HepG2 (cell line): ENCODE results near the gene KDM4F. TPM values are rescaled to one million over a fixed set of nuclear protein-coding genes. Genes with fewer than 3 reads are reported as not detected.

Source experiments
- ATAC-seq: fragments of 200-7000 bp; cut with Tn5 transposase; 3 replicates; pipeline ENCODE4 v1.9.1; 2020; ENCODE audit warnings: mild to moderate bottlenecking, moderate library complexity
- BruUV-seq: library from RNA; stranded (reverse); fragments of 400-500 nt; replicated peaks from 2 replicates; lab custom pipeline; 2021; lab: Mats Ljungman, UMichigan
- CTCF ChIA-PET: fragments of 300-600 bp; formaldehyde crosslinking; extraction: SDS; loops from one replicate; lab custom pipeline; 2021; ENCODE audit warnings: low total read pairs, inconsistent platforms, low intra/inter-chr PET ratio; lab: Yijun Ruan, JAX
- POLR2A ChIA-PET: fragments of 350-600 bp; sonication (Branson Sonifier 250); formaldehyde crosslinking; loops from one replicate; lab custom pipeline; 2020; ENCODE audit warnings: antibody characterized with exemption, inconsistent platforms; lab: Yijun Ruan, JAX
- DNase-seq: peaks from one replicate; pipeline ENCODE4 v3.0.0-alpha.2; 2015; ENCODE audit warnings: low spot score
- FAIRE-seq: peaks from 3 replicates; lab custom pipeline; 2011; peaks lifted over from hg19 to GRCh38; lab: Jason Lieb, UNC
- H2AFZ ChIP-seq: one replicate; pipeline ENCODE4 v1.6.1; 2011; ENCODE audit warnings: low read length, inconsistent platforms
- H3K27ac ChIP-seq: fragments of 300-600 bp; 3 replicates; pipeline ENCODE4 v1.8.0; 2011; ENCODE audit warnings: mixed run types, mild to moderate bottlenecking, mixed read lengths, low read length, inconsistent platforms; ENCODE audit not compliant: insufficient read depth; ENCODE audit errors: extremely low read length
- H3K27me3 ChIP-seq, 2 experiments: fragments of 200-600 bp in 1 of 2; 2 replicates in 1 of 2; 3 replicates in 1 of 2; pipeline versions ENCODE4 v1.6.0 to v1.8.0; 2011; ENCODE audit warnings: low read length in 2 of 2, mild to moderate bottlenecking in 2 of 2, moderate library complexity in 2 of 2, inconsistent platforms in 1 of 2; ENCODE audit not compliant: insufficient read depth in 2 of 2, control insufficient read depth in 1 of 2
- H3K36me3 ChIP-seq, 2 experiments: fragments of 200-600 bp in 1 of 2; replicated peaks in 1 of 2; 2 replicates in 1 of 2; 3 replicates in 1 of 2; pipeline versions ENCODE4 v1.5.1 to v1.8.0; 2011; ENCODE audit warnings: low read length in 2 of 2, inconsistent platforms in 1 of 2; ENCODE audit not compliant: insufficient read depth in 2 of 2, control insufficient read depth in 1 of 2
- H3K4me1 ChIP-seq: 2 replicates; pipeline ENCODE4 v1.5.1; 2012; ENCODE audit warnings: low read length, inconsistent platforms; ENCODE audit not compliant: insufficient read depth
- H3K4me2 ChIP-seq: 2 replicates; pipeline ENCODE4 v1.6.0; 2011; ENCODE audit warnings: low read depth, low read length, inconsistent platforms
- H3K4me3 ChIP-seq, 3 experiments: fragments of 200-600 bp in 1 of 3; sonication (generic), shearing (Covaris generic) in 1 of 3; replicated peaks in 1 of 3; 2 replicates each; pipeline ENCODE4 v1.5.1; 2011 to 2016; ENCODE audit warnings: low read length in 3 of 3, inconsistent platforms in 2 of 3, low read depth in 2 of 3, mild to moderate bottlenecking in 2 of 3, control low read depth in 1 of 3, mixed read lengths in 1 of 3; ENCODE audit not compliant: insufficient read depth in 1 of 3
- H3K79me2 ChIP-seq: one replicate; pipeline ENCODE4 v1.6.1; 2011; ENCODE audit warnings: low read length, inconsistent platforms; ENCODE audit not compliant: insufficient read depth
- H3K9ac ChIP-seq: 2 replicates; pipeline ENCODE4 v1.6.0; 2011; ENCODE audit warnings: mild to moderate bottlenecking, low read depth, low read length, inconsistent platforms; ENCODE audit not compliant: insufficient read depth
- H3K9me3 ChIP-seq: 2 replicates; pipeline ENCODE4 v1.5.1; 2012; ENCODE audit warnings: mild to moderate bottlenecking, low read length
- H4K20me1 ChIP-seq: 2 replicates; pipeline ENCODE4 v1.6.0; 2011; ENCODE audit warnings: inconsistent platforms, mild to moderate bottlenecking, low read length, moderate library complexity; ENCODE audit not compliant: insufficient read depth
- HES4 ChIP-seq: sonication (generic); formaldehyde crosslinking; IDR thresholded peaks from 2 replicates; pipeline ENCODE4 v1.9.0; 2021; ENCODE audit warnings: mild to moderate bottlenecking, missing genetic modification reagents, borderline replicate concordance
- HOXA7 ChIP-seq: sonication (generic); formaldehyde crosslinking; IDR thresholded peaks from 2 replicates; pipeline ENCODE4 v1.8.1; 2022; ENCODE audit warnings: mild to moderate bottlenecking, missing genetic modification reagents, moderate library complexity
- MZF1 ChIP-seq: sonication (generic); formaldehyde crosslinking; IDR thresholded peaks from 2 replicates; pipeline ENCODE4 v1.8.1; 2023; ENCODE audit warnings: mild to moderate bottlenecking, missing genetic modification reagents, borderline replicate concordance
- RBM22 ChIP-seq: fragments of 200-400 bp; formaldehyde crosslinking; optimal IDR thresholded peaks from 2 replicates; pipeline ENCODE3; 2017; ENCODE audit warnings: mild to moderate bottlenecking, low read length, moderate library complexity
- SMYD3 ChIP-seq: sonication (generic); formaldehyde crosslinking; IDR thresholded peaks from 2 replicates; pipeline ENCODE4 v1.8.1; 2023; ENCODE audit warnings: mild to moderate bottlenecking, missing genetic modification reagents
- TCF12 ChIP-seq, 2 experiments: fragments of 450-650 bp in 1 of 2; sonication (generic) in 1 of 2; formaldehyde crosslinking in 1 of 2; IDR thresholded peaks; 2 replicates each; pipeline versions ENCODE4 v1.6.1 to v1.8.0; 2017 to 2022; ENCODE audit warnings: antibody characterized with exemption in 1 of 2, mild to moderate bottlenecking in 1 of 2, missing genetic modification reagents in 1 of 2, moderate library complexity in 1 of 2
- ZMYM4 ChIP-seq: sonication (generic); formaldehyde crosslinking; IDR thresholded peaks from 2 replicates; pipeline ENCODE4 v1.8.1; 2023; ENCODE audit warnings: mild to moderate bottlenecking, missing genetic modification reagents
- ZNF615 ChIP-seq: sonication (generic); formaldehyde crosslinking; IDR thresholded peaks from 2 replicates; pipeline ENCODE4 v1.5.0; 2020; ENCODE audit warnings: mild to moderate bottlenecking, missing genetic modification reagents, borderline replicate concordance
- ZNF670 ChIP-seq: sonication (generic); formaldehyde crosslinking; IDR thresholded peaks from 2 replicates; pipeline ENCODE4 v1.8.0; 2022; ENCODE audit warnings: mild to moderate bottlenecking, missing genetic modification reagents, borderline replicate concordance
- WGBS: methylation state at CpG from one replicate; pipeline ENCODE4 v1.1.6; 2017; ENCODE audit warnings: low lambda C conversion rate; 5-methylcytosine and 5-hydroxymethylcytosine counted together
- in situ Hi-C: cut with HindIII; loops from 2 replicates; pipeline ENCODE4 v1.10.0; 2017; ENCODE audit warnings: low pct_unique_long_range_greater_than_20kb; ENCODE audit not compliant: extremely low pct_ligation_motif_present
- intact Hi-C: fragments of 100-400 bp; cut with micrococcal nuclease; formaldehyde crosslinking; loops from one replicate; pipeline ENCODE4 v1.10.0; 2022; ENCODE audit not compliant: unreplicated experiment
- polyA plus RNA-seq, 8 experiments: library from polyadenylated mRNA; depleted of rRNA in 3 of 8; stranded (reverse) in 7 of 8; unstranded in 1 of 8; fragments of >200 nt; fragmentation: Illumina TruSeq in 4 of 8; extraction: Trizol in 4 of 8; gene quantifications; 2 replicates each; pipeline versions ENCODE4 v1.2.1 to v1.2.3, GENCODE V29; 2011 to 2016; ENCODE audit warnings: low read depth in 4 of 8, missing spikeins in 1 of 8, mixed read lengths in 1 of 8; ENCODE audit not compliant: insufficient read depth in 1 of 8
- total RNA-seq, 5 experiments: library from RNA; depleted of rRNA; stranded (reverse); fragments of >200 nt; fragmentation: Illumina TruSeq; extraction: Trizol; gene quantifications; 2 replicates each; pipeline ENCODE4 v1.2.3, GENCODE V29; 2016; ENCODE audit warnings: low read depth in 1 of 5
- TF ChIP-seq, protein P1 (sequence below): sonication (generic); formaldehyde crosslinking; IDR thresholded peaks from 2 replicates; pipeline ENCODE4 v1.5.0; 2020; ENCODE audit warnings: mild to moderate bottlenecking, missing genetic modification reagents, borderline replicate concordance

The KDM4F gene
- total and polyA plus RNA-seq, 2 of the 13 experiments (the other 11 are each of a cell fraction or from before 2014, with no cell fraction given) = not detected

DNA sequence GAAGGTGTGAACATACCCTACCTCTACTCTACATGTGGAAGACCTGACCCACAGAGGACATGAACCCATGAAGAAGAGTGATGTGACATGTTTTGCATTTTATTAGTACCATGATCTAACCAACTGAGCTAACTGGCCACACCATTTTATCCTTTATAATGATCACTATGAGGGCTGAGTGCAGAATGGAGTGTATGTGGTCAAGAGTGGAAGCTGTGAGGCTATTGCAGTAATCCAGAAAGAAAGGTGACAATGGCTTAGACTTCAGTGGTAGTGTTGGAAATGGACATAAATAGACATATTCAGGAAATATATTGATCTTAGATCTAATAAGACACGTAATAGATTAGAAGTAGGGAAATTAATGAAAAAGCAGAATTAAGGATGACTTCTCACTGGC lies 21.2 kb downstream of the KDM4F start:
- in situ Hi-C loops = loop anchor here (5.0 kb wide), 1 partner anchor 62 kb away; no protein-coding TSS in a partner anchor
- no TSS peak for BruUV-seq
- peaks cover 3% of the 10 kb centered on the region; the same call in 1 of the 2 replicates for H4K20me1 ChIP-seq
- H3K79me2 ChIP-seq = peaks cover 24% of the 10 kb centered on the region
- 97% methylated on average over 1 of the region's 1 CpG for WGBS
- no peaks in the 10 kb centered on the region; a peak in 1 of 5 replicates for H3K27me3 ChIP-seq
- no peak overlapping the region for H3K4me3 ChIP-seq
- H2AFZ ChIP-seq = no peak overlapping the region
- no peak overlapping the region for H3K27ac ChIP-seq
- peaks cover 18% of the 10 kb centered on the region for H3K4me1 ChIP-seq
- H3K9ac ChIP-seq = no peak overlapping the region
- POLR2A ChIA-PET = no interaction called here
- H3K4me2 ChIP-seq = no peak overlapping the region
- ATAC-seq (no peak), FAIRE-seq (no peak), DNase-seq (no peak)
- H3K36me3 ChIP-seq = no peaks in the 10 kb centered on the region
- H3K9me3 ChIP-seq = no peaks in the 10 kb centered on the region
- CTCF ChIA-PET = interaction anchor here (1.5 to 1.8 kb wide), 2 partner anchors 81 to 635 kb away, joined by 6 to 7 read pairs; no protein-coding TSS in a partner anchor
- intact Hi-C loops = no loop called here
- TF ChIP-seq MZF1 (CRISPR knock-in tag) = no peak
- TF ChIP-seq RBM22 = peak; percentile 16

DNA sequence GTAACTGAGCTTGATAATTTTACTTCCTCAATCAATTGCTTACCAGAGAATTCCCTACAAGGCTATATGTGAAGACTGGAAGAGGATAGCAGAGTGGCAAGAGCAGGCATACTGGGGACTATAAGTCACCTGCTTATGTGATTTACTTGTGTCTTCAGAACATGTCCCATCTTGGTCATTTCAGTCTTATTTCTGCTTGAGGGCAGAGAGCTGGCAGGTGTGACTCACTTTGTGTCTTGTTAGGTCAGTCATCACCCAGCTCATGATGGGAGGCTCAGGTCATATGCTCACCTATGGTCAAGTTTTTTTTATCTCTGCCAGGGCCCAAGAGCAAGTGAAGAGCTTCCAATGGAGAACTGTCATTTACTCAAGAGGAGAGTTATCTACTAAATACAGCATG lies 23.7 kb downstream of the KDM4F start:
- Histone ChIP-seq H3K9ac (no peak overlapping the region), H3K9me3 (no peaks in the 10 kb centered on the region), H3K4me3 (no peak overlapping the region)
- intact Hi-C loops = no loop called here
- FAIRE-seq = no peak
- no peak for TF ChIP-seq SMYD3 (CRISPR knock-in tag)
- no peak for TF ChIP-seq HES4 (CRISPR knock-in tag)
- no peak for TF ChIP-seq ZNF670 (CRISPR knock-in tag)
- TF ChIP-seq ZNF615 (CRISPR knock-in tag) = no peak
- TF ChIP-seq, protein P1, sequence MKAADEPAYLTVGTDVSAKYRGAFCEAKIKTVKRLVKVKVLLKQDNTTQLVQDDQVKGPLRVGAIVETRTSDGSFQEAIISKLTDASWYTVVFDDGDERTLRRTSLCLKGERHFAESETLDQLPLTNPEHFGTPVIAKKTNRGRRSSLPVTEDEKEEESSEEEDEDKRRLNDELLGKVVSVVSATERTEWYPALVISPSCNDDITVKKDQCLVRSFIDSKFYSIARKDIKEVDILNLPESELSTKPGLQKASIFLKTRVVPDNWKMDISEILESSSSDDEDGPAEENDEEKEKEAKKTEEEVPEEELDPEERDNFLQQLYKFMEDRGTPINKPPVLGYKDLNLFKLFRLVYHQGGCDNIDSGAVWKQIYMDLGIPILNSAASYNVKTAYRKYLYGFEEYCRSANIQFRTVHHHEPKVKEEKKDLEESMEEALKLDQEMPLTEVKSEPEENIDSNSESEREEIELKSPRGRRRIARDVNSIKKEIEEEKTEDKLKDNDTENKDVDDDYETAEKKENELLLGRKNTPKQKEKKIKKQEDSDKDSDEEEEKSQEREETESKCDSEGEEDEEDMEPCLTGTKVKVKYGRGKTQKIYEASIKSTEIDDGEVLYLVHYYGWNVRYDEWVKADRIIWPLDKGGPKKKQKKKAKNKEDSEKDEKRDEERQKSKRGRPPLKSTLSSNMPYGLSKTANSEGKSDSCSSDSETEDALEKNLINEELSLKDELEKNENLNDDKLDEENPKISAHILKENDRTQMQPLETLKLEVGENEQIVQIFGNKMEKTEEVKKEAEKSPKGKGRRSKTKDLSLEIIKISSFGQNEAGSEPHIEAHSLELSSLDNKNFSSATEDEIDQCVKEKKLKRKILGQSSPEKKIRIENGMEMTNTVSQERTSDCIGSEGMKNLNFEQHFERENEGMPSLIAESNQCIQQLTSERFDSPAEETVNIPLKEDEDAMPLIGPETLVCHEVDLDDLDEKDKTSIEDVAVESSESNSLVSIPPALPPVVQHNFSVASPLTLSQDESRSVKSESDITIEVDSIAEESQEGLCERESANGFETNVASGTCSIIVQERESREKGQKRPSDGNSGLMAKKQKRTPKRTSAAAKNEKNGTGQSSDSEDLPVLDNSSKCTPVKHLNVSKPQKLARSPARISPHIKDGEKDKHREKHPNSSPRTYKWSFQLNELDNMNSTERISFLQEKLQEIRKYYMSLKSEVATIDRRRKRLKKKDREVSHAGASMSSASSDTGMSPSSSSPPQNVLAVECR = no peak
- no peak for TF ChIP-seq TCF12 (IDR thresholded peaks at IDR 0.05)
- TF ChIP-seq TCF12 (CRISPR knock-in tag; IDR thresholded peaks at IDR 0.05) = no peak
- TF ChIP-seq HOXA7 (CRISPR knock-in tag) = no peak
- no peak for TF ChIP-seq ZMYM4 (CRISPR knock-in tag)
- TF ChIP-seq, all 625 proteins: peak for 0
- H3K79me2 ChIP-seq = peaks cover 18% of the 10 kb centered on the region
- ATAC-seq (no peak), DNase-seq (no peak)
- in situ Hi-C loops = loop anchor here (5.0 kb wide), 1 partner anchor 59 kb away; no protein-coding TSS in a partner anchor
- no peak overlapping the region for H3K4me2 ChIP-seq
- H4K20me1 ChIP-seq = peaks cover 3% of the 10 kb centered on the region; the same call in 1 of the 2 replicates
- H3K4me1 ChIP-seq = peaks cover 16% of the 10 kb centered on the region; the same call in 1 of the 2 replicates
- ChIA-PET CTCF (no interaction called here), POLR2A (no interaction called here)
- H2AFZ ChIP-seq = no peak overlapping the region
- no peaks in the 10 kb centered on the region for H3K36me3 ChIP-seq
- no peak overlapping the region for H3K27ac ChIP-seq
- H3K27me3 ChIP-seq = no peaks in the 10 kb centered on the region; a peak in 1 of 5 replicates
- BruUV-seq = no TSS peak
